Heart left ventricle (tissue), 16 donors: Measurements from ENCODE around the gene EHD4. TPM values are rescaled to one million over a fixed set of nuclear protein-coding genes. Genes with fewer than 3 reads are reported as not detected.

ENCODE experiments used
- ATAC-seq, 4 donors: fragments of 200-7000 bp; cut with Tn5 transposase; one replicate each; pipeline ENCODE4 v1.9.1; 2020 to 2022; ENCODE audit warnings: moderate library complexity in 4 of 4, mild to moderate bottlenecking in 3 of 4, moderate number of reproducible peaks in 1 of 4
- DNase-seq, 5 donors: peaks; one replicate each; pipeline ENCODE4 v3.0.0-alpha.2; 2020
- H3K27ac ChIP-seq, 12 donors: fragments of 200-600 bp; sonication (generic) in 4 of 12; one replicate each; pipeline versions ENCODE4 v1.5.0 to v1.8.0; 2016 to 2022; ENCODE audit warnings: mild to moderate bottlenecking in 2 of 12
- H3K27me3 ChIP-seq, 9 donors: fragments of 200-600 bp; sonication (generic) in 2 of 9; one replicate each; pipeline versions ENCODE4 v1.5.1 to v1.8.0; 2016 to 2022; ENCODE audit warnings: mild to moderate bottlenecking in 3 of 9
- H3K36me3 ChIP-seq, 9 donors: fragments of 200-600 bp; sonication (generic) in 2 of 9; one replicate each; pipeline versions ENCODE4 v1.5.0 to v1.8.0; 2018 to 2022; ENCODE audit warnings: mild to moderate bottlenecking in 2 of 9
- H3K4me1 ChIP-seq, 12 donors: fragments of 200-600 bp; sonication (generic) in 4 of 12; one replicate each; pipeline versions ENCODE4 v1.5.0 to v1.8.0; 2016 to 2022; ENCODE audit warnings: mild to moderate bottlenecking in 3 of 12
- H3K4me3 ChIP-seq, 12 donors: fragments of 200-600 bp; sonication (generic) in 4 of 12; one replicate each; pipeline versions ENCODE4 v1.5.0 to v1.8.0; 2017 to 2022; ENCODE audit warnings: mild to moderate bottlenecking in 9 of 12, moderate library complexity in 4 of 12
- H3K9me3 ChIP-seq, 12 donors: fragments of 200-600 bp; sonication (generic) in 4 of 12; one replicate each; pipeline versions ENCODE4 v1.5.0 to v1.8.0; 2016 to 2022; ENCODE audit warnings: mild to moderate bottlenecking in 1 of 12
- POLR2A ChIP-seq, 2 donors: fragments of 450-650 bp; IDR thresholded peaks; one replicate each; pipeline ENCODE4 v1.6.1; 2017; ENCODE audit warnings: antibody characterized with exemption in 2 of 2, mild to moderate bottlenecking in 2 of 2, moderate library complexity in 2 of 2
- WGBS, 4 donors: extraction: QIAGEN DNeasy Blood & Tissue Kit in 2 of 4; methylation state at CpG; one replicate each; pipeline versions ENCODE4 v1.1.5 to v1.1.7; 2013 to 2018; 5-methylcytosine and 5-hydroxymethylcytosine counted together
- intact Hi-C, 10 donors: fragments of 100-400 bp; cut with DNase I; formaldehyde crosslinking; loops; one replicate each; pipeline versions ENCODE4 v1.11.1 to v1.14.2; 2022
- polyA plus RNA-seq, 2 donors: library from polyadenylated mRNA; stranded (reverse); fragments of 200-250 nt; gene quantifications; one replicate each; pipeline ENCODE4 v1.2.3, GENCODE V29; 2013
- total RNA-seq, 9 donors: library from RNA; depleted of rRNA in 2 of 9; stranded (reverse); fragments of >200 nt in 2 of 9; fragmentation: NEBNext Ultra II Directional in 3 of 9; extraction: Animal tissue kit (Norgen Biotek cat#: 25700) in 3 of 9; gene quantifications; one replicate each; pipeline versions ENCODE4 v1.1.0 to v1.2.4, GENCODE V29; 2016 to 2023
- TF ChIP-seq, protein P1 (sequence below), 12 donors: fragments of 200-600 bp; sonication (generic) in 4 of 12; IDR thresholded peaks; one replicate each; pipeline versions ENCODE4 v1.5.0 to v1.8.0; 2018 to 2022; ENCODE audit warnings: antibody characterized with exemption in 12 of 12, mild to moderate bottlenecking in 5 of 12
- donor health status: ischemic (EF 13 %, LVEDD 7.1; RV severe dilation, severe dysfunction).
- donor health status: healthy with polysubstance abuse.
- donor health status: DM: no; HTN: yes; CAD: no.
- donor health status: DM: no; HTN: no; CAD: no.
- donor health status: ischemic (EF 25% LVEDD 6.9; RV normal size, moderate dysfunction).
- donor health status: ischemic (EF 25% LVEDD 5.7; RV mildly dilated, moderate dysfunction).
- donor health status: healthy.
- donor health status: DM: yes; HTN: yes; CAD: no.
- donor health status: ischemic (EF 35%, LVEDD 5.7; RV mildly dilated, moderate dysfunction).
- donor health status: nonischemic (EF 11% LVEDD 7.7; RV severe dilation, severe dysfunction).
- donor health status: DM: yes; HTN: yes; CAD: no.
- donor health status: PGD.
- donor health status: ischemic (EF 29% LVEDD 5.4; RV normal size, mild dysfunction).
- donor health status: nonischemic (EF 23%, LVEDD 6.1; RV moderate dilation, normal function).

Gene EHD4
- total and polyA plus RNA-seq, 11 donors, result 25.6 to 70.8 (median 43.9) TPM

DNA sequence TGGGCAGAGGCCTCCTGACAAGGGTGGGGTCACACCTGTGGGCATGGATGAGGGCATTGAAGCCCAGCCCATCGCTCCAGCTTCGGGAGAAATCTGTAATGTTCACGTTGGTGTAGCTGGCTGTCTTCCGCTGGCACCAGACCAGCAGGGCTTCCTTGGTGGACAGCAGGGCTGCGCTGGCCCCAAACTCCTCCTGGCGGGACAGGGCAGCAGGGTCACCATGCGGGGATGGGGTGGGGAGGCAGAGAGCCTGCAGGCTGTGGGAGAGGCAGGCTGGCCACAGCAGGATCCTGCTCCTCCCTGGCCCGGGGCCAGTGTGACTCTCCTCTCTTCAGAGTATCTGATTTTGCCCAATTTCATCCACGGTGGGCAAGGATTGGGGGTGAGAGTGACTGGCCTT, 84.5 kb downstream of the EHD4 start:
- TF ChIP-seq, protein P1, sequence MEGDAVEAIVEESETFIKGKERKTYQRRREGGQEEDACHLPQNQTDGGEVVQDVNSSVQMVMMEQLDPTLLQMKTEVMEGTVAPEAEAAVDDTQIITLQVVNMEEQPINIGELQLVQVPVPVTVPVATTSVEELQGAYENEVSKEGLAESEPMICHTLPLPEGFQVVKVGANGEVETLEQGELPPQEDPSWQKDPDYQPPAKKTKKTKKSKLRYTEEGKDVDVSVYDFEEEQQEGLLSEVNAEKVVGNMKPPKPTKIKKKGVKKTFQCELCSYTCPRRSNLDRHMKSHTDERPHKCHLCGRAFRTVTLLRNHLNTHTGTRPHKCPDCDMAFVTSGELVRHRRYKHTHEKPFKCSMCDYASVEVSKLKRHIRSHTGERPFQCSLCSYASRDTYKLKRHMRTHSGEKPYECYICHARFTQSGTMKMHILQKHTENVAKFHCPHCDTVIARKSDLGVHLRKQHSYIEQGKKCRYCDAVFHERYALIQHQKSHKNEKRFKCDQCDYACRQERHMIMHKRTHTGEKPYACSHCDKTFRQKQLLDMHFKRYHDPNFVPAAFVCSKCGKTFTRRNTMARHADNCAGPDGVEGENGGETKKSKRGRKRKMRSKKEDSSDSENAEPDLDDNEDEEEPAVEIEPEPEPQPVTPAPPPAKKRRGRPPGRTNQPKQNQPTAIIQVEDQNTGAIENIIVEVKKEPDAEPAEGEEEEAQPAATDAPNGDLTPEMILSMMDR (IDR thresholded peaks at IDR 0.05), result no peak
- no peak for TF ChIP-seq POLR2A (IDR thresholded peaks at IDR 0.05)
- H3K4me1 ChIP-seq, result peaks cover 0 to 13% (median 5%) of the 10 kb centered on the region in 12 donors
- H3K27me3 ChIP-seq, result no peaks in the 10 kb centered on the region
- H3K9me3 ChIP-seq, result no peaks in the 10 kb centered on the region
- ATAC-seq (no peak), DNase-seq (peak in 1 of 5 donors; percentile 21)
- no peak overlapping the region for H3K4me3 ChIP-seq
- 89 to 93% (median 91%) methylated on average over 6 to 9 of the region's 9 CpGs for WGBS, 4 donors
- intact Hi-C loops, result no loop called here
- H3K27ac ChIP-seq, result no peak overlapping the region
- H3K36me3 ChIP-seq, result no peaks in the 10 kb centered on the region

DNA sequence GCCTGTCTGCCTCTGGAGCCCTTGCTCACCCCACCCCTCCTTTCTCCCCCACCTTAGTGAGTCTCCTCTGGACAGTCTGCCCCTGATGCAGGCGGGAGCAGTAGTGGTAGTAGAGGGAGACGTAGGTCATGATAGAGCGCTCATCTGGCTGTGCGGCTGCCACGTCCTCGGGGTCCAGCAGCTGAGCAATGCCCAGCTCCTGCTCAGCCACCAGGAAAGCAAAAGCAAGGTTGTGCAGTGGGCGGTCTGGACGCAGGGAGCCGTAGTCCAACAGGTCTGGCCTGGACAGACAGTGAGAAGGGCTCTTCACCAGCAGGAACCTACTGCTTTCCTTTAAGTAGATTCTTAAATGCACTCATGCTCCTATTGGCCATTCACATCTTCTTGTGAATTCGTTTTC, 85.2 kb downstream of the EHD4 start:
- no peak overlapping the region for H3K4me3 ChIP-seq
- TF ChIP-seq, protein P1 (IDR thresholded peaks at IDR 0.05), result no peak
- TF ChIP-seq POLR2A (IDR thresholded peaks at IDR 0.05), result no peak
- DNase-seq (peak in 1 of 5 donors; percentile 10), ATAC-seq (no peak)
- no peaks in the 10 kb centered on the region for H3K36me3 ChIP-seq
- intact Hi-C loops, result no loop called here
- 93 to 95% (median 94%) methylated on average over 10 of the region's 10 CpGs for WGBS, 4 donors
- H3K27ac ChIP-seq, result no peak overlapping the region
- peaks cover 0 to under 1% (median 0%) of the 10 kb centered on the region in 9 donors for H3K27me3 ChIP-seq
- H3K9me3 ChIP-seq, result no peaks in the 10 kb centered on the region
- peaks cover 0 to 17% (median 12%) of the 10 kb centered on the region in 12 donors for H3K4me1 ChIP-seq

GRCh38 chr15:41886741-41887140, 85.6 kb downstream of the EHD4 start:
- WGBS, 4 donors, result 93 to 95% (median 94%) methylated on average over 6 to 7 of the region's 7 CpGs
- Histone ChIP-seq H3K36me3 (no peaks in the 10 kb centered on the region), H3K9me3 (no peaks in the 10 kb centered on the region), H3K27me3 (peaks cover 0 to 4% (median 0%) of the 10 kb centered on the region in 9 donors), H3K4me3 (no peak overlapping the region), H3K4me1 (peaks cover 0 to 19% (median 13%) of the 10 kb centered on the region in 12 donors), H3K27ac (no peak overlapping the region)
- TF ChIP-seq, protein P1 (IDR thresholded peaks at IDR 0.05), result no peak
- TF ChIP-seq POLR2A (IDR thresholded peaks at IDR 0.05), result no peak
- DNase-seq (no peak), ATAC-seq (no peak)
- intact Hi-C loops, result no loop called here

GRCh38 chr15:41885841-41886240, 86.5 kb downstream of the EHD4 start:
- ATAC-seq (no peak), DNase-seq (peak in 1 of 5 donors; percentile 22)
- WGBS, 4 donors, result 90 to 100% (median 96%) methylated on average over 2 to 14 of the region's 14 CpGs
- H3K27ac ChIP-seq, result no peak overlapping the region
- H3K27me3 ChIP-seq, result peaks cover 0 to 8% (median 0%) of the 10 kb centered on the region in 9 donors
- H3K9me3 ChIP-seq, result no peaks in the 10 kb centered on the region
- H3K4me1 ChIP-seq, result peaks cover 0 to 23% (median 15%) of the 10 kb centered on the region in 12 donors
- no peak overlapping the region for H3K4me3 ChIP-seq
- TF ChIP-seq, protein P1 (IDR thresholded peaks at IDR 0.05), result no peak
- no peak for TF ChIP-seq POLR2A (IDR thresholded peaks at IDR 0.05)
- H3K36me3 ChIP-seq, result no peaks in the 10 kb centered on the region
- intact Hi-C loops, result no loop called here
